Measurements from ENCODE around the gene ESR1.

Gene ESR1

DNA sequence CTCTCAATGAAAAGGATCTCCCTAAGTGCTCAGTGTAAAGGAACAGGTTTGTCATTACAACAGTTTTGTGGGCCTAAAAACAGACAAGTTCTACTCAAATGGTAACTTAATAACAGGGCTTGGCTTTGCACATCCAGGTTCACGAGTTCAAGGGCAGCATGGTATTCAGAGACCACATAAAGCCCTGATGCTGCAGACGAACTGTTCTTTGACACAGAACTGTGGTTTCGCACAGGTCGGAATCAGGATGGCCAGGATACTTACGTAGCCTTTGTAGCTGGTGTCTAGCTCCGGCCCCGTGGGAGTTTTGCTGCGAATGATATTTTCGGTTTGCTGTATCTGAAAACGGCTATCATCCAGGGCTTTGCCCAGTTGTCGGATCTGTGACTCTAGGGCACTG, 335.9 kb downstream of the ESR1 start:
- DNase-seq = no peak

DNA sequence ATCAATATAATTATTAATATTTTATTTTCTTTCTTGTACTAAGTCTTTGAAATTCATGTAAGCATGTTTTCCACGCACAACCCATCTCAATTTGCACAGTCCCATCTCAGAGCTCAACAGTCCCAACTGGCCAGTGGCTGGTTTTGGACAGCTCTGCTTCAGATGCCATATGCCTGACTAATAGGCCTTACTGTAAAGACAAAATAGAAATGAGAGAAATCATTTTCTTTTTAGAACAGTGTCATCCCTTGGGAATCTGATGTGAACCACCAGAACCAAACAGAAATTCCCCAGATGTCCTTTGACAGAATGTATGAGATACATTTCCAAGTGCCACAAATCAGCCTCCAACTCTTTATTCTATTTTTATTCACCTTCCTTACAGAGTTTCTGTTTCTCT, 338.9 kb downstream of the ESR1 start:
- no peak for DNase-seq

DNA sequence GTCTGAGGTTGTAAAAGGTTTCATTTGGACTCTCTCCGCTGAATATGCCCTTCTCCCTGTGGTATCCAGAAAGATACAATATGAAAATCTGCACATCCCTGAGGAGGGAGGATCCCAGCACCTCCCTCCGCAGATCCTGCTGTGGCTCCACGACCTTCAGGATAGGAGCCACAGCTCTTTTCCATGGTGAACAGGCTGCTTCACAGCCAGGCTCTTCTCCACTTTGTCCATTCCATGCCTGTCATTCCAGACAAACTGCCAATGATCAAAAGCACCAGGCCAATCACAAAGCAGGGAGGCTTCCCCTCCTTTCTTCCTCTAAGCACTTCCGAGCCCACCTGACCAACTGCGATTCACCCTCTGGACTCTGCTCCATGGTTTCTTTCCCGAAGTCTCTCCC, 339.8 kb downstream of the ESR1 start:
- no peak for DNase-seq

DNA sequence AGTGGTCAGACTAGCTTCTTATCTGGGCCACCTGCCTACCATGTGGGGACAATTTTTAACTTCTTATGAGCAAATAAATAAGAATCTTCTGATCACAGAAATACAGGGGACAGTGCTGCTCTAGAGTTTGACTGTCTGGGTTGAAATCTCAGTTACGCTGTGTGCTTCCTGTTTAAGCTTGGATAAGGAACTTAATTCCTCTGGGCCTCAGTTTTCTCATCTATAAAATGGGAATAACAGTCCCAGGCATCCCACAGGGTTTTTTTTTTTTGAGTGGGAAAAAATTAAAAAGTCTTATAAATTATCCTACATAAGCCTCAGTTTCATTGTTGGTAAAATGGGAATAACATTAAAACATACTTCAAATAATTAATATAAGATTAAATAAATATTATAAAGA, 340.9 kb downstream of the ESR1 start:
- no peak for DNase-seq

DNA sequence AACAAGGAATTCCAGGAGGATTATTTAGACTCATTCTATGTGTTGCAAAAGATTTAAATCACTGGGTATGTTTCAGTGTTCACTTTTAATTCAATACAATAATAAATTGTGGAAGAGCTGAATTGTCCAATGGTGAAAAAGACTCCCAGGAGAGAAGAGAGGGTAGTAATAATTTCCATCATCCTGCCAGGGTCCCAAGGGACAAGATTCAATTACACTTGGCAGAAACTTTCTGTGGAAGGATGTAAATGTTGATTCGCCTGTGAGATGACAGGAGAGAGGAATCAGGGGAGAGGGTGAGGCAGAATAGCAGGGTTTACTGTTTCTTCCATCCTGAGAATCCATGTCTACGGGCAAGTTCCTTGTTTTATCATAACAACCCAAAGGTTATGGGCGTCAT, 342.7 kb downstream of the ESR1 start:
- DNase-seq = no peak

DNA sequence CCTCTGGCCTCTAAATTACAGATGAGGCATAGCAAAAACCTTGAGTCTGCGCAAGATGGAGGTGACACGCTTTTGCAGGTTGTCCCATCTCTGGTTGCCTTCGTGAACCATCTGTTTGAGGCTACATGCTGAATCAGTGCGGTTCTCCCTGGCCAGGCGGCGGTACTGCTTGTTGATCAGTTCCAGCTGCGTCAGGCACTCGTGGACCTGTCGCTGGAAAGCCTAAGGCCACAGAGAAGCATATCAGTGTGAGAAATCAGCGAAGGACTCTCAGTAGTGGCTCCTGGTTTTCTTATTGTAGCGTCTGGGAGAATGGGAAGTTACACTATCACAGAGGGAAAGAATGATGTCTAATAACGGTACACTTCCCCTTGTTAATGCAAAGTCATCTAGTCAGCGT, 344.4 kb downstream of the ESR1 start:
- no peak for DNase-seq

DNA sequence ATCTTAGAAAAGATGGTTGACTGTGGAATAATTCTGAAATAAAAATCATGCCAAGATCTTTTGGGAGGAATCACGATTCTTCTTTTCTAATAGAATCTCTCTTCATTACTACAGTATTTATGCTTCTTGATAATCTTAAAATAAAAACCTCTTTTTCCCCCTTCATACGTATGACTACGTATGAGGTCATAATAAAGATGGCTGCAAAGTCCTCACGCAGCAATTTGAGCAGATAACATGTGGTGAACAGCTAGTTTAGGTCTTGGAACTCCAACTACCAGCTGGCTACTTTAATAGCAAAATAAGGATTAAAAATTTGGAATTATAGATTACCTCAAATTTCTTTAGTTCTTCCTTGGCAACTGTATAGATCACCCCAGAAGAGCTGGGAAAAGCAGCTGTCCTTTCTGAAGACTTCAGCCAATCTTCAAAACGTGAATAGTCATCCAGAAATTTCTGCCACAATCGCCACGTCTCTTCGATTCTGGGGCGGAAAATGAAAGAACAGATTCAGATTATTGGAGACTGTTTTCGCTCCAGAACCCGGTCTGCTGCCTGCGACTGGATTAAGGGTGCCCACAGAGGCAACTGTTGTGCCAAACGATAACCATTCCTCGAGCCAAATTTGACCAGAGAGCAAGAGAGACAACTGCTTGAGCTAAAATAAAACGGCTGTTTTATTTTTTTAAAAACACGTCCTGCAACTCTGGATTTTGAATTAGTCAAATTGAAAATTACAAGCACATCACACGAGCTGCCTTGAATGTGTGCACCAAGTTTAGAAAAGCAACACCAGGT, 347.3 kb downstream of the ESR1 start:
- DNase-seq = no peak

DNA sequence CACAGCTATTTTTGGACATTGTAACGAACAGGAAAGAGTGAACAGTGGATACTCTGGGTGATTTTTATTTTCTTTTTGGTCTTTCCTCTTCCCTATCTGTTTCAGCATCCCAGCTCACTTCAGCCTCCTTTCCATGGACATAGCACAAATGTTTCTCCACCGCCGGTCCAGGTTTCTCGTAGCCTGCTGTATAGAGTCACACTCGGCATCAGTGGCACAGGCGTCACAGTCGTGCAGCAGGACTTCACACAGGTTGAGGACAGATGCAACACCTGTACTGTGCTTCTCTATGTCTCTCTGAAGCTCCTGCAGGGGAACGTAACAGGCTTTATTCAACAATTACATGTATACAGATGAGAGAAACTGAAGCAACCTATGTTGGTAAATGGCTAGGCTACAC, 348.3 kb downstream of the ESR1 start:
- DNase-seq = no peak

DNA sequence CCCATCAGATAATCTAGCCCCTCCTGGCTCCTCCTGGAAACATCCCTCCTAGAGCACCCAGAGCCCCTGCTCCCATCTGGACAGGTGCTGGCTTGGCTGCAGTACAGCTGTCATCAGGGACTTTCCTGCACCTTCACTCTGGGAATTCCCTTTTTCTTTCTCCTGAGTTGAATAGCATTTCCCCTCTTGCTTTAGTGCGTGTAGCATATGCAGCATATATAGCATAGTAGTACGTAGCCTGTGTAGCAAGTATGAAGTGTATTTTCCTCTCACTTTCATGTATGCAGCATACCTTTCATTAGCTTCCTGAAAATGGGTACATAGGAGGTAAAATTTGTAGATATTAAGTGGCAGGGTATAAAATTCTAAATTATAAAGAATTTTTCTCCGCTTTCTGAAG, 352.9 kb downstream of the ESR1 start:
- DNase-seq = no peak

DNA sequence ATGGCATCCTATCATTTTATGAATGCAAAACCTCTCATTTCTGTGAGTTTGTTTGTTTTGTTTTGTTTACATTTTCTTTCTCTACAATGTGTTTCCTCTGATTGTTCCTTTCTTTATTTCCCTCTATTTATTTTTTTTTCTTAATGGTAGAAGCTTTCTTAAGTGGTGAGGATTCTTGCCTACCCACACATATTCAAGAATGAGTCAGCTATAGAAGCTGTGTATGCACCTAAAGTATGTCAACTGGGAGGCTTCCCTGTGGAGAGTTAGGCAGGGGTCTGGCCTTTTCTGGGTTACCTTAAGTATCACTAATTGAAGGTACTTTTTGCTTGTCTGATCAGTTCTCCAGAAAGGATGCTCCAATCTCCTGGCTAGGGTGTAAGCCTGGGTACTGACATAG, 354.0 kb downstream of the ESR1 start:
- DNase-seq = no peak

DNA sequence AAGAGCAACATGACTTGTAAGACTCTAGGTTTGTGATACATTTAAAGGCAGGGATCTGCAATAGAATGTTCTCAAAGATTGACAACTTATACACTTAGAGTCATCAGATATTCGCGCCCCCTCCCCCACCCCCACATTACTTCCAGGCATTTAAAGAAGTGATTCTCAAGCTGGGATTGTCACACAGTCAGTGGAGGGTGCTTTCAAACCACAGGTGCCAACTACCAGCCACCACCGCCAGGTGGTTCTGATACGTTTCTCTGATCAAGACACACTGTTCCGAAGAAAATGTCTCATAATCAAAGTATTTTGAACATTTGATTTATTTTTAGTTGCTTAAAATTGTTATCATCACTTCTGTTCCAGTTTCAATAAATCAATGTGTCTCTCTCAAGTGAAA, 357.5 kb downstream of the ESR1 start:
- no peak for DNase-seq

DNA sequence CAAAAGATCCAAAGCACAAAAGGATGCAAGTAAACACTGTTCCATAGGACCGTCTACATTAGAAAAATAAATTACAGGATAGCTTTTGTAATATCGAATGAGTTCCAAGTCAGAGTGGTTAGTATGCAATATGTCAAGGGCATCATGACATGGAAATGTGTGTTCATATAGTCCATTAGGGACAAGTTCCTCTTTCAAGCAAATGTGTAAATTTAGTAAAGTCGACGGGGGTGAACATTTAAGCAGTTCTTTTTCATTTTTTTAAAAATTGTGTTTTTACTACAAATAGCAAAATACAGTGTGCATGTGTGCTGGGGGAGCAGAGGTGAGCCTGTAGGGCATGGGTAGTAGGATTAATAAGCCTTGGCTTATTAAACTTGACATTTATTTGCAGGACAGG, 359.0 kb downstream of the ESR1 start:
- no peak for DNase-seq

DNA sequence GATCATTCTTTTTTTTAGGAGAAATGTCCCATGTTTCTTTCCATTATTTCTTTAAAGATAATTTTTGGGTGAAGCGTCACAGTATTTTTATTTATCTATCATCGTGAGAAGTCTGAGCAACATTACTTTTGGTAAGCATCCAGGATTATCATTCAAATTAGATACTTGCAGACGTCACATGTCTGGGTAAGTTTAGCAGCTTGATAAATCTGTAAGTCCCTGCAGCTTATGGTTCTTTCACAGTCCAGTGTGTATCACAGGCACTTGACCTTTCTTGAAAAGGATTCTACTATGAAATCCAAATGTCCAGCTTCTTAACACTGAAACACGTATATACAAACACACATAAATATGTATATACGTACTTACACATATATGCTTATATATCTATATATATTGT, 359.4 kb downstream of the ESR1 start:
- DNase-seq = no peak

DNA sequence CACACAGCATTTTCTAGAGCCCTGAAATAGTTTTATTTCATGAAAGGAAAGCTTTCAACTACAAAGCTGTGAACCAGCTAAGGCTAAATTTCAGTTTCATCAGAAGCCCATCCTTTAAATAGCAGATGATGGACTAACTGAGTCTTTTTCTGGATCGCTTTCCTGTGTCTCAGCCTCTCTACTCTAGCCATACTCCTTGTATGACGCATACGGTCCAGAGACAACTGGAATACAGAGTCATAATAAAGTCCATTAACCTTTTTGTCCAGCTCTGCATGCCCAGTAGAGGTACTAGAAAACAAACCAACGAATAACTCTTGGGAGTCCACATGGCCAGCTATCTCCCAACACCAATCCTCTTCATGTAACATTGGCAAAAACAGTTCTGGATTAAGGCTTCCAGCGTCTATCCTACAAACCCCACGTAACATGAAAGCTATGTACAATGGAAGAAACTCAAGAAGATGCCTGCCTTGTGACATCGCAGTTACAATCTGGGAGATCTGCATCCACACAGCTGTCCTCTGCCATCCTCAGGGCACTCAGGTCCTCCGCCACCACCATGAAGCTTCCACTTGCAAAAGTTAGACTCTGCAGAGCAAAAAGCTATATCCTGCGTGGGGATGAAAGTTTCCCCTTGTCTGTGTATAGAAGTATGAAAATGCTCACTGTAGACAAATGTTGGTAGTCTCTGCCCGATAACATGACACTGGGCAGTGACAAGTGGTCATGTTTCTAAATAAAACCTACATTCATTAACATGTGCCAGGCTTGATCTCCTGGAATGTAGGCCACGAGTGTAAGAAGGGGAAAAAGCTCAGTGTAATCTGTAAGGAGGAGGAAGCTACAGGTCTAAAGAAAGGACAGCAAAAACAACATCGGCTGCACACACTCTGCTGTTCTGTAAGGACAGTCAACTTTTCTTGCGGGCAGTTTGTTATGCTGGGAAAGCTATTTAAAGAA, 360.4 kb downstream of the ESR1 start:
- DNase-seq = no peak

DNA sequence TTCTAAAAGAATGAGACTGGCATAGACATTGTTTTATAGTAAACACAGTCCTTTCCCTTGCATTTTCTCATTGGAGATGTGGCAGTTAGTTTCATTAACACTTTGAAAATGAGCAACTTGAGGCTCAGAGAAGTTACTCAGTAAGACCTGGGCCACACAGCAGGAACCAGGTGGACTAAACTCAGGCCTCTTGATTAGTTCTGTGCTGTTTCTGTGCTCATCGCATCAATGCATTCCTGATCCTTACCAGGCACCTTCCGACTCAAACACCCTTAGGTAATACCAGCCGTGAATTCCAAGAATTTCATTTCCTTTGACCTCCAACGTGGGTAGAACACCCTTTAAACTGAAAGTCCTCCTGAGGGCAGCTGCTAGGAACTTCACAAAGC, 362.8 kb downstream of the ESR1 start:
- no peak for DNase-seq

DNA sequence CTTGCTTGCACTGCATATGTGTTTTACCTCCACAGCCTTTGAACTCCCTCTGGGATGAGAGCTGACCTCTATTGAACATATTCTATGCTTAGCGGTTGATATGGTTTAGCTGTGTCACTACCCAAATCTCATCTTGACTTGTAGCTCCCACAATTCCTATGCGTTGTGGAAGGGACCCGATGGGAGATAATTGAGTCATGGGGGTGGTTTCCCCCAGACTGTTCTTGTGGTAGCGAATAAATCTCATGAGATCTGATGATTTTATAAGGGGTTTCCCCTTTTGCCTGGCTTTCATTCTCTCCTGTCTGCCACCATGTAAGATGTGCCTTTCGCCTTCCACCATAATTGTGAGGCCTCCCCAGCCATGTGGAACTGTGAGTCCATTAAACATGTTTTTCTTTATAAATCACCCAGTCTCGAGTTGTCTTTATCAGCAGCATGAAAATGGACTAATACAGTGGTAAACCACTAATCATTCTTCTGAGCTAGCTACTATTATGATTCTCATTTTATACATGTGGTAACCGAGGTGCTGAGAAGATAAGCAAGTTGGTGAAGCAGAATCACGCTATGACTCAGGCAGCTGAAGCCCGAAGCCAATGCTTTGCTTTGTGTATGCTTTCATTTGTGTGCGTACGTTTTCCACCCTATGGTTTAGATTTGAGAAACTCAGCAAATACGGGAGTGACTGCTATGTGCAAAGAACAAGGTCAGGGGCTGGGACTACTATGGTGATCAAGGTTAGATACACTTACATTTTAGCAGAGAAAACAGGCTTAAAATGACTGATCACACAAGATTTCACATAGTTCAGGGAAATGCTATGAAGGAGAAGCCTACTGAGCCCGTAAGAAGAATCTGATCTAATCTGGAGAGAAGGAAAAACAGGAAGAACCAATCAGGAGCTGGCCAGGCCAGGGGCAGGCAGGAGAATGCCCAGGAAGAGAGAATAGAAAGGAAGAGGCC, 363.5 kb downstream of the ESR1 start:
- no peak for DNase-seq

DNA sequence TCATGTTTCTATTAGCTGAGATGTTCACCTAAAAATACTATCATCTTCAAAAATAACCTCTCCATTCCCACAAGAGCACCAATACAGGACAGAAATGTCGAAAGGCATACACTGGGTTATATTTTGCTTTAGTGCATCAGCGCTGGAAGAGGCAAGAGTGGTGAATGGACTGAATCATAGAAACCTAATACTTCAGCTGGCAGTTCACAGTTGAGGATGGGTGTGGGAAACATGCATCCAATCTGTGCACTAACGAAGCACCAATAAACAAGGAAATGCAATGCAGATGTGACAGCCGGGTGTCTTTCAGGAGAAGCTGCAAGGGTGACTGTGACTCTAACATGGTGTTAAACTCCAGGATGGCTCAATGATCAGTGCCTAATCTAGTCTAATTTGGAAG, 365.8 kb downstream of the ESR1 start:
- no peak for DNase-seq

DNA sequence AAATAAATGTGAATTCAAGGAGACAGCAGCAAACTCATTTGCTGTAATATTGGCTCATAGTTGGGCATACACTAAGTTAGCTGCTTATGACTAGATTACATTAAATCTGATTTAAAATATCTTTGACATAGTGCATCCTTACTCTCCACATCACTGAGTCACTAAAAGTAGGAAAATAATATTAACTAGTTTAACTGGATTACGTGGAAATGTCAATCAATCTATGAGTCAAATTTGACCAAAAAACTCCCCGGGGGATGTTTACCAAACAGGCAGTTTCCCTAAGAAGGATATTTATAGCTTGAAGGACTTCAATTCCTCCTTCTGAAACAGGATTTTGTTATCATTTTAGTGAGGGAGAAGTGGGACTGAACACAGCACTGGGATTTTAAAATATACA, 366.5 kb downstream of the ESR1 start:
- DNase-seq = no peak

DNA sequence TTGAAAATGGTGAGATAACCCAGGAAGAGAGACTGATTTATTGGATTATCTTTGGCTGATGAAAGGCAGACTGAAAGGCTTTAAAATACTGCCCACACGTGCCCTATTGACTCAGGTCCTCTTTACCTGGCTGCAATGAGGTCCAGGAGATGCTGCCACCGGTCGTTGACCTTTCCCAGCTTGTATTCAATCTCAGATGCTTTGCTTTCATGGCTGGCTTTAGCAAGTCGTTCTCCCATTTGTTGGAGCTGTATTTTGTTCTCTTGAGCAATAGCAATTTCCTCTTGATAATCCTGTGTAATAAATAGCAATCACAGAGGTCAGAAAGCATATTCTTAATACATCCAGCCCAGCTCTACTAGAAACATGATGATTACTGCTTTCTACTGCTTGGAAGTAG, 368.8 kb downstream of the ESR1 start:
- no peak for DNase-seq
